ENCODE data around the gene IGF2BP2.
A peak's percentile ranks its signal among the peaks of the same experiment; 100 is the strongest.

The IGF2BP2 gene

GRCh38 chr3:185631508-185632206, 193.2 kb downstream of the IGF2BP2 start:
- DNase-seq: peak; percentile 21

GRCh38 chr3:185631108-185631507, 193.7 kb downstream of the IGF2BP2 start:
- DNase-seq: no peak

GRCh38 chr3:185630182-185630622, 194.6 kb downstream of the IGF2BP2 start:
- no peak for DNase-seq

GRCh38 chr3:185629554-185630181, 195.2 kb downstream of the IGF2BP2 start:
- DNase-seq: no peak

GRCh38 chr3:185625784-185626183, 199.1 kb downstream of the IGF2BP2 start:
- DNase-seq: no peak

- no peak for DNase-seq
These were observed 200.7 kb downstream of the IGF2BP2 start for GRCh38 chr3:185623939-185624665.

- DNase-seq: no peak
These were observed 211.8 kb downstream of the IGF2BP2 start for GRCh38 chr3:185613016-185613415.

GRCh38 chr3:185606196-185606595, 218.6 kb downstream of the IGF2BP2 start:
- DNase-seq: no peak

- DNase-seq: no peak
These were observed 219.3 kb downstream of the IGF2BP2 start for GRCh38 chr3:185605566-185605965.

GRCh38 chr3:185595526-185595925, 229.3 kb downstream of the IGF2BP2 start:
- peak; percentile 24 for DNase-seq

GRCh38 chr3:185594073-185594472, 230.8 kb downstream of the IGF2BP2 start:
- DNase-seq: no peak

Measured in RPMI8226 (cell line).